NT2/D1 (cell line): ENCODE data around the gene ATG10.

Experiments
- DNase-seq: peaks from one replicate; pipeline ENCODE4 v3.0.0-alpha.2; 2011; ENCODE audit warnings: low read depth, low spot score
- H3K27me3 ChIP-seq: 2 replicates; pipeline ENCODE4 v1.6.0; 2011; ENCODE audit warnings: mild to moderate bottlenecking; ENCODE audit not compliant: insufficient read length, insufficient read depth
- H3K36me3 ChIP-seq: 2 replicates; pipeline ENCODE4 v1.6.1; 2011; ENCODE audit warnings: mild to moderate bottlenecking, low read length, mixed read lengths; ENCODE audit not compliant: insufficient read depth, insufficient read length
- H3K4me1 ChIP-seq: 2 replicates; pipeline ENCODE4 v1.5.1; 2011; ENCODE audit not compliant: insufficient read depth, insufficient read length
- H3K4me3 ChIP-seq: 2 replicates; pipeline ENCODE4 v1.5.1; 2011; ENCODE audit warnings: low read depth; ENCODE audit not compliant: insufficient read length
- H3K9ac ChIP-seq: 2 replicates; pipeline ENCODE4 v1.6.0; 2011; ENCODE audit warnings: low read depth; ENCODE audit not compliant: insufficient read length
- H3K9me3 ChIP-seq: 2 replicates; pipeline ENCODE4 v1.5.1; 2011; ENCODE audit warnings: mild to moderate bottlenecking, low read length; ENCODE audit not compliant: insufficient read depth
- SUZ12 ChIP-seq: IDR thresholded peaks from 2 replicates; pipeline ENCODE4 v1.6.1; 2011; ENCODE audit not compliant: insufficient read length, insufficient read depth; ENCODE audit errors: extremely low read depth
- YY1 ChIP-seq: IDR thresholded peaks from 2 replicates; pipeline ENCODE4 v1.6.1; 2011; ENCODE audit not compliant: insufficient read length, insufficient read depth
- ZNF274 ChIP-seq: IDR thresholded peaks from 2 replicates; pipeline ENCODE4 v1.6.1; 2011; ENCODE audit warnings: mild to moderate bottlenecking, low read depth, low read length

Gene ATG10

GRCh38 chr5:82096249-82096648 lies 124.4 kb downstream of the ATG10 start:
- H3K36me3 ChIP-seq, result no peaks in the 10 kb centered on the region
- TF ChIP-seq ZNF274 (no peak), SUZ12 (no peak), YY1 (no peak)
- H3K4me3 ChIP-seq, result no peak overlapping the region
- no peak overlapping the region for H3K9ac ChIP-seq
- no peak for DNase-seq
- no peaks in the 10 kb centered on the region for H3K27me3 ChIP-seq
- no peaks in the 10 kb centered on the region for H3K4me1 ChIP-seq
- 0 out of 2 replicates have a peak, but pooled peaks cover 7% of the 10 kb centered on the region for H3K9me3 ChIP-seq

- Histone ChIP-seq H3K36me3 (no peaks in the 10 kb centered on the region), H3K9me3 (no peaks in the 10 kb centered on the region), H3K4me1 (no peaks in the 10 kb centered on the region), H3K9ac (no peak overlapping the region), H3K4me3 (no peak overlapping the region), H3K27me3 (no peaks in the 10 kb centered on the region)
- TF ChIP-seq SUZ12 (no peak), YY1 (no peak), ZNF274 (no peak)
- DNase-seq, result no peak
Measured at GRCh38 chr5:82100303-82101077, 128.7 kb downstream of the ATG10 start.

DNA sequence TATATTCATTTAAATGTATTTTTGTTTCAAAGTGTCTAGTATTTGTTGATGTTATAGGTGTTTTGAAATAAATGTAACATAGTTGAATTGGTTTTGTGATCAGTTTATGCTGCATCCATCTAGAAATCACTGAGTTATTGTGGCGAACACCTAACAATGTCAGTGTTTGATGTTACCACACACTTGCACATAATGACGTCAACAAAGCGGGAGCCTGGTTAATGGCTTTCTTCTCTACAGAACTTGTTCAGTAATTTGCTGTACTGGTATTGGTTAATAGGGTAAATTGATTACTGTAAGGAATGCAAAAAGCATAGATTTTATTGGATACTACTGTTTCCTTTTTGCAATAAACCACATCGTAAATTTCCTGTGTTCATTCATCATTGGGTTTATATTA lies 133.0 kb downstream of the ATG10 start:
- H3K4me3 ChIP-seq, result no peak overlapping the region
- no peaks in the 10 kb centered on the region for H3K36me3 ChIP-seq
- no peak for DNase-seq
- no peak for TF ChIP-seq YY1
- TF ChIP-seq SUZ12, result no peak
- no peak for TF ChIP-seq ZNF274
- H3K9me3 ChIP-seq, result no peaks in the 10 kb centered on the region
- H3K27me3 ChIP-seq, result no peaks in the 10 kb centered on the region
- no peaks in the 10 kb centered on the region for H3K4me1 ChIP-seq
- H3K9ac ChIP-seq, result no peak overlapping the region

DNA sequence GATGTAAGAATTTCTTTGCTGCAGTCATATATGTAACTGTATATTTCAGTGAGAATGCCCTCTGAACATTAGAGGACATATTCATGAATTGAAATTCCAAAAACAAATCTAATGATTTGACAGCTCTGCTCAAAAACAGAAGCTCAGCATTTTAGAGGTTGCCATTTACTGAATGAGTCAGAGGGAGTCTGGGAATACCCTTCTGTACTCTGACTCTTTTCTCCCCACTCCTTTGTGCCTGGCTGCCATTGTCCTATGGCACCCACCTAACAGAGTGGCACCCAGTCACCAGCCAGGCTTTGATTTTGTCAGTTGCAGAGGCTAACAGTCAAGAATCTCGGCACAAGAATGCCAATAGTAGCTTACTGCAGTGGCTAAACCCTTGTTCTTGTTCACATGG lies 133.6 kb downstream of the ATG10 start:
- Histone ChIP-seq H3K27me3 (no peaks in the 10 kb centered on the region), H3K4me1 (no peaks in the 10 kb centered on the region), H3K36me3 (no peaks in the 10 kb centered on the region), H3K9ac (no peak overlapping the region), H3K4me3 (no peak overlapping the region), H3K9me3 (no peaks in the 10 kb centered on the region)
- DNase-seq, result no peak
- TF ChIP-seq SUZ12 (no peak), YY1 (no peak), ZNF274 (no peak)

DNA sequence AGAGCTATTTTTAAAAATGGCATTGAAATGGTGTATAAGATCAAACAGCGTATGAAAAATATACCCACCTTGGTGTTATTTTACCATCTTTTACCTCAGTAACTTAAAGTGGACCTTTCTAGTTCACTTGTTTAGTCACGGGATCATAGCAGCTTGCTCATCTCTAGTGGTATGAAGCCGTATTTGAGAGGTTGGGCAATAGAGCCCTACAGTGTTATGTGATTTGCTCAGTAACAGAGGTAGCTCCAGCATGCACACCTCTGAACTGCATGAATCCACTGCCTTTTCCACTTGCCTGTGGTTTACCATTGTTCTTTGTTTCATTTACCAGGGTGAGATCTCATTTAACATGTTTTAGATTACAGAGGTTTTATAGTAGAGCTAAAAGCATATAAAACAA lies 134.4 kb downstream of the ATG10 start:
- no peak for DNase-seq

DNA sequence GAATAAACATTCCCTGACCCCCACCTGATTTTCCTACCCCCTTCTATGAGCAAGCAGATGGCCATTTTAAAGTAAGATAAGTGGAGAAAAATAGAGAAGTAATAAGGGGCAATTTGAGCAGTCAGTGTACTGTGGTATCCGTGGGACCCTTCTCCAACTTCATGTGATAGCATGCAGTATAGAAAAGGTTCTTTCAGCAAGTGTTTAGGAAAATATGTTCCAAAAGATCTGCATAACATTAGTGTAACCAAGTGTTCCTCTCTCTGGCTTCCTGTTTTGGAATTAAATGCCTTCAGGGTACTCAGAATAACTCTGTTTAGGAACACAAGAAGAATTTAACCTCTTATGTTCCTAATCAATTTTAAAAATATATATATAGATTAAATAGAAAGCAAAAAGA lies 134.9 kb downstream of the ATG10 start:
- Histone ChIP-seq H3K36me3 (no peaks in the 10 kb centered on the region), H3K4me1 (no peaks in the 10 kb centered on the region), H3K4me3 (no peak overlapping the region), H3K9me3 (no peaks in the 10 kb centered on the region), H3K27me3 (no peaks in the 10 kb centered on the region), H3K9ac (no peak overlapping the region)
- no peak for DNase-seq
- TF ChIP-seq SUZ12 (no peak), ZNF274 (no peak), YY1 (no peak)

More for the DNA sequence above, 134.4 kb downstream of the ATG10 start:
- no peaks in the 10 kb centered on the region for H3K4me1 ChIP-seq
- no peak overlapping the region for H3K9ac ChIP-seq
- no peak overlapping the region for H3K4me3 ChIP-seq
- no peaks in the 10 kb centered on the region for H3K36me3 ChIP-seq
- TF ChIP-seq SUZ12, result no peak
- no peak for TF ChIP-seq ZNF274
- TF ChIP-seq YY1, result no peak
- no peaks in the 10 kb centered on the region for H3K9me3 ChIP-seq
- H3K27me3 ChIP-seq, result no peaks in the 10 kb centered on the region

DNA sequence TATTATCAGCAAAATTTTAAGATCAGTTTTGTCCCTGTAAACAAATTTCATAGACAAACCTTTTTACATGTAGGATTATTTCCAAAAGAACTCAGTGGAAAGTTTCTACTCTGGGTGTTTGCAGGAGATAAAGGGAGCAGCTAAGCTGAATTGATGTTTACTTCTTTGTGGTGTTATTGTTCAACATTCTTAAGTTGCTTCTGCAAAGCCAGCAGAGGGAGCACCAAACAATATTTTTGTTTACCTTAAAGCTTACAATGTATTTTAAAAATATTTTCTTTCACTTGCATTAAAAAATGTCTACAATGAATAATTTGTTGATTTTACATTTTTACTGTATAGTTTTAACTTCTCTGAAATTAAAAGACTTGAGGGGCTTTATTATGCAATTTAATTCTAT lies 135.4 kb downstream of the ATG10 start:
- no peak overlapping the region for H3K4me3 ChIP-seq
- H3K4me1 ChIP-seq, result no peaks in the 10 kb centered on the region
- no peaks in the 10 kb centered on the region for H3K36me3 ChIP-seq
- no peaks in the 10 kb centered on the region for H3K9me3 ChIP-seq
- no peak for TF ChIP-seq YY1
- no peak for TF ChIP-seq ZNF274
- no peak for TF ChIP-seq SUZ12
- H3K27me3 ChIP-seq, result no peaks in the 10 kb centered on the region
- H3K9ac ChIP-seq, result no peak overlapping the region
- DNase-seq, result no peak
